Testis (tissue), 3 donors: ENCODE measurements around the gene COL4A2. TPM values are rescaled to one million over a fixed set of nuclear protein-coding genes. Genes with fewer than 3 reads are reported as not detected.
A peak's percentile ranks its signal among the peaks of the same experiment; 100 is the strongest.
"Not testable (repeated sequence)": the region's sequence is repeated elsewhere in the genome, so short reads cannot be mapped to it uniquely, and the experiment has no call there.

Source experiments
- DNase-seq: peaks from one replicate; pipeline ENCODE4 v3.0.0-alpha.2; 2019
- H3K27ac ChIP-seq, 2 donors: fragments of 200-600 bp; sonication (generic); one replicate each; pipeline ENCODE4 v1.5.1; 2019
- H3K27me3 ChIP-seq: fragments of 200-600 bp; sonication (generic); one replicate; pipeline ENCODE4 v1.5.1; 2019
- H3K36me3 ChIP-seq: fragments of 200-600 bp; sonication (generic); one replicate; pipeline ENCODE4 v1.5.1; 2017; ENCODE audit warnings: low read depth; ENCODE audit errors: missing control alignments
- H3K4me1 ChIP-seq: fragments of 200-600 bp; sonication (generic); one replicate; pipeline ENCODE4 v1.5.1; 2019
- H3K4me3 ChIP-seq, 2 donors: fragments of 200-600 bp; sonication (generic); one replicate each; pipeline ENCODE4 v1.5.1; 2017 to 2019
- H3K9me3 ChIP-seq: fragments of 200-600 bp; sonication (generic); one replicate; pipeline ENCODE4 v1.5.1; 2017
- CTCF ChIP-seq, 3 experiments: fragments of 450-650 bp in 2 of 3; fragments of 200-600 bp in 1 of 3; sonication (generic) in 1 of 3; IDR thresholded peaks; one replicate each; pipeline ENCODE4 v1.5.1; 2016 to 2019; ENCODE audit warnings: antibody characterized with exemption in 3 of 3, mild to moderate bottlenecking in 2 of 3, moderate library complexity in 1 of 3
- POLR2A ChIP-seq: fragments of 450-650 bp; IDR thresholded peaks from one replicate; pipeline ENCODE4 v1.6.1; 2017; ENCODE audit warnings: antibody characterized with exemption, mild to moderate bottlenecking, moderate library complexity
- WGBS, 2 donors: methylation state at CpG; one replicate each; pipeline ENCODE4 v1.1.5; 2018; 5-methylcytosine and 5-hydroxymethylcytosine counted together
- intact Hi-C: fragments of 100-400 bp; cut with DNase I; formaldehyde crosslinking; loops from one replicate; pipeline ENCODE4 v1.15.1; 2023; ENCODE audit warnings: low total_unique reads
- polyA plus RNA-seq: library from polyadenylated mRNA; stranded (reverse); fragments of 350-450 nt; fragmentation: Illumina TruSeq; extraction: RNeasy Lipid Tissue Mini Kit (QIAGEN cat#74804); gene quantifications from one replicate; pipeline ENCODE4 v1.2.3, GENCODE V29; 2014; ENCODE audit warnings: low read depth, low replicate concordance; ENCODE audit not compliant: insufficient read depth
- total RNA-seq, 2 donors: library from RNA; depleted of rRNA; stranded (reverse); fragments of >200 nt; gene quantifications; one replicate each; pipeline ENCODE4 v1.2.3, GENCODE V29; 2016

COL4A2 gene
- total and polyA plus RNA-seq, 3 donors from 2014 or later: 69.1 to 89.9 (median 81.0) TPM

GRCh38 chr13:110309661-110310524 lies 2.8 kb downstream of the COL4A2 start:
- TF ChIP-seq POLR2A: no peak
- Histone ChIP-seq H3K9me3 (no peaks in the 10 kb centered on the region), H3K4me1 (no peaks in the 10 kb centered on the region), H3K27ac (peak overlapping the region in 1 of 2 donors; percentile 92), H3K27me3 (no peaks in the 10 kb centered on the region), H3K4me3 (no peak overlapping the region), H3K36me3 (no peaks in the 10 kb centered on the region)
- intact Hi-C loops: no loop called here
- WGBS, 2 donors: 74 to 79% methylated on average over 16 of the region's 16 CpGs
- DNase-seq: no peak

- no peak for DNase-seq
- H3K4me1 ChIP-seq: no peaks in the 10 kb centered on the region
- H3K27ac ChIP-seq: peak overlapping the region in 1 of 2 donors; percentile 71
- TF ChIP-seq CTCF (IDR thresholded peaks at IDR 0.05) (no peak), POLR2A (no peak)
- no peaks in the 10 kb centered on the region for H3K36me3 ChIP-seq
- intact Hi-C loops: no loop called here
- 68 to 73% methylated on average over 12 to 14 of the region's 14 CpGs for WGBS, 2 donors
- H3K27me3 ChIP-seq: no peaks in the 10 kb centered on the region
- H3K9me3 ChIP-seq: no peaks in the 10 kb centered on the region
- H3K4me3 ChIP-seq: no peak overlapping the region
Observed at GRCh38 chr13:110310541-110311442, 3.7 kb downstream of the COL4A2 start.

- Histone ChIP-seq H3K36me3 (no peaks in the 10 kb centered on the region), H3K4me1 (no peaks in the 10 kb centered on the region), H3K4me3 (no peak overlapping the region), H3K27ac (peak overlapping the region; percentile 45 to 71), H3K27me3 (no peaks in the 10 kb centered on the region), H3K9me3 (no peaks in the 10 kb centered on the region)
- no peak for DNase-seq
- TF ChIP-seq CTCF (IDR thresholded peaks at IDR 0.05) (no peak), POLR2A (no peak)
- intact Hi-C loops: no loop called here
- whole genome bisulfite sequencing, 2 donors: 63 to 76% methylated on average over 26 to 30 of the region's 30 CpGs
Observed at GRCh38 chr13:110311443-110312338, 4.6 kb downstream of the COL4A2 start.

- no peak for DNase-seq
- Histone ChIP-seq H3K4me3 (no peak overlapping the region), H3K4me1 (no peaks in the 10 kb centered on the region), H3K9me3 (no peaks in the 10 kb centered on the region), H3K27me3 (no peaks in the 10 kb centered on the region), H3K27ac (peak overlapping the region in 1 of 2 donors; percentile 71), H3K36me3 (no peaks in the 10 kb centered on the region)
- intact Hi-C loops: no loop called here
- WGBS, 2 donors: 75 to 87% methylated on average over 4 of the region's 4 CpGs
- no peak for TF ChIP-seq POLR2A
- TF ChIP-seq CTCF (IDR thresholded peaks at IDR 0.05): no peak
Observed at GRCh38 chr13:110312339-110313031, 5.4 kb downstream of the COL4A2 start.

GRCh38 chr13:110313261-110313660 lies 6.2 kb downstream of the COL4A2 start:
- H3K4me3 ChIP-seq, H3K36me3 ChIP-seq, DNase-seq, H3K27me3 ChIP-seq, intact Hi-C loops, H3K4me1 ChIP-seq, H3K27ac ChIP-seq, H3K9me3 ChIP-seq: not testable (repeated sequence)
- WGBS, 2 donors: 89 to 95% methylated on average over 4 to 15 of the region's 29 CpGs

GRCh38 chr13:110313733-110314132 lies 6.6 kb downstream of the COL4A2 start:
- H3K9me3 ChIP-seq, DNase-seq, H3K4me3 ChIP-seq, intact Hi-C loops, H3K27ac ChIP-seq, H3K4me1 ChIP-seq, H3K36me3 ChIP-seq, H3K27me3 ChIP-seq: not testable (repeated sequence)
- 64 to 65% methylated on average over 9 of the region's 16 CpGs for WGBS, 2 donors
